ENCODE data around the gene MAK. TPM values are rescaled to one million over a fixed set of nuclear protein-coding genes. Genes with fewer than 3 reads are reported as not detected.

Gene MAK
- total RNA-seq, 2 donors from 2014 or later = 0.18 to 0.35 TPM

- H3K27ac Mint-ChIP-seq = no peak overlapping the region
- TF ChIP-seq CTCF (conservative IDR thresholded peaks at IDR 0.05) = no peak
- no peak for DNase-seq
- 95 to 97% methylated on average over 8 to 21 of the region's 21 CpGs for WGBS, 2 experiments (ENCODE audit: insufficient coverage in 1 of 2, insufficient read length in 1 of 2)
- H3K36me3 Mint-ChIP-seq (ENCODE audit: low read depth) = peaks cover under 1% of the 10 kb centered on the region
- Histone ChIP-seq H3K9me3 (ENCODE audit: control insufficient read depth, low read length) (peaks cover 23% of the 10 kb centered on the region), H3K27ac (ENCODE audit: low read depth, low read length) (no peak overlapping the region), H3K36me3 (ENCODE audit: control insufficient read depth, insufficient read depth, low read length) (peaks cover 5% of the 10 kb centered on the region), H3K4me3 (ENCODE audit: low read length) (no peak overlapping the region), H3K9ac (ENCODE audit: extremely low read depth, low read length, poor library complexity, severe bottlenecking) (no peak overlapping the region), H3K27me3 (ENCODE audit: control insufficient read depth, insufficient read depth, low read length, poor library complexity, severe bottlenecking) (no peaks in the 10 kb centered on the region), H3K4me1 (ENCODE audit: control insufficient read depth, insufficient read depth, low read length) (peaks cover 6% of the 10 kb centered on the region)
- no peak overlapping the region for H3K4me3 Mint-ChIP-seq
- H3K9me3 Mint-ChIP-seq = peaks cover 29% of the 10 kb centered on the region
- no peaks in the 10 kb centered on the region for H3K27me3 Mint-ChIP-seq (ENCODE audit: insufficient read depth)
- H3K4me1 Mint-ChIP-seq = peaks cover 21% of the 10 kb centered on the region
Measured at GRCh38 chr6:10719964-10720264, 118.4 kb downstream of the MAK start.

GRCh38 chr6:10719296-10719963, 118.9 kb downstream of the MAK start:
- Mint-ChIP-seq H3K4me1 (peaks cover 16% of the 10 kb centered on the region), H3K27ac (no peak overlapping the region), H3K27me3 (ENCODE audit: insufficient read depth) (no peaks in the 10 kb centered on the region), H3K9me3 (peaks cover 29% of the 10 kb centered on the region), H3K36me3 (ENCODE audit: low read depth) (no peaks in the 10 kb centered on the region), H3K4me3 (no peak overlapping the region)
- Histone ChIP-seq H3K27me3 (ENCODE audit: control insufficient read depth, insufficient read depth, low read length, poor library complexity, severe bottlenecking) (no peaks in the 10 kb centered on the region), H3K9ac (ENCODE audit: extremely low read depth, low read length, poor library complexity, severe bottlenecking) (no peak overlapping the region), H3K4me1 (ENCODE audit: control insufficient read depth, insufficient read depth, low read length) (peaks cover 2% of the 10 kb centered on the region), H3K4me3 (ENCODE audit: low read length) (no peak overlapping the region), H3K36me3 (ENCODE audit: control insufficient read depth, insufficient read depth, low read length) (peaks cover under 1% of the 10 kb centered on the region), H3K27ac (ENCODE audit: low read depth, low read length) (no peak overlapping the region), H3K9me3 (ENCODE audit: control insufficient read depth, low read length) (peaks cover 23% of the 10 kb centered on the region)
- DNase-seq = no peak
- no peak for TF ChIP-seq CTCF (conservative IDR thresholded peaks at IDR 0.05)
- WGBS, 2 experiments (ENCODE audit: insufficient coverage in 1 of 2, insufficient read length in 1 of 2) = 93 to 94% methylated on average over 7 to 8 of the region's 8 CpGs

GRCh38 chr6:10713962-10714361, 124.4 kb downstream of the MAK start:
- H3K27me3 ChIP-seq (ENCODE audit: control insufficient read depth, insufficient read depth, low read length, poor library complexity, severe bottlenecking) = no peaks in the 10 kb centered on the region
- Mint-ChIP-seq H3K4me1 (no peaks in the 10 kb centered on the region), H3K36me3 (ENCODE audit: low read depth) (peaks cover 12% of the 10 kb centered on the region), H3K27ac (no peak overlapping the region), H3K27me3 (ENCODE audit: insufficient read depth) (no peaks in the 10 kb centered on the region), H3K4me3 (no peak overlapping the region), H3K9me3 (peaks cover 11% of the 10 kb centered on the region)
- no peak for DNase-seq
- 84 to 91% methylated on average over 6 to 8 of the region's 8 CpGs for WGBS, 2 experiments (ENCODE audit: insufficient coverage in 1 of 2, insufficient read length in 1 of 2)
- H3K36me3 ChIP-seq (ENCODE audit: control insufficient read depth, insufficient read depth, low read length) = peaks cover 15% of the 10 kb centered on the region
- no peak for TF ChIP-seq CTCF (conservative IDR thresholded peaks at IDR 0.05)
- peaks cover 14% of the 10 kb centered on the region for H3K9me3 ChIP-seq (ENCODE audit: control insufficient read depth, low read length)
- H3K4me3 ChIP-seq (ENCODE audit: low read length) = no peak overlapping the region
- H3K27ac ChIP-seq (ENCODE audit: low read depth, low read length) = no peak overlapping the region
- no peaks in the 10 kb centered on the region for H3K4me1 ChIP-seq (ENCODE audit: control insufficient read depth, insufficient read depth, low read length)
- H3K9ac ChIP-seq (ENCODE audit: extremely low read depth, low read length, poor library complexity, severe bottlenecking) = no peak overlapping the region

Other genes starting within 250 kb of the MAK start
- 1 to 10 TPM; 1.7 to 1.9 TPM for gene C6orf52, start 143.9 kb downstream of the MAK start, total RNA-seq
- gene PAK1IP1, start 143.6 kb downstream of the MAK start, total RNA-seq = 10 to 100 TPM; 15.3 to 16.8 TPM
- 100 to 1,000 TPM; 102 to 118 TPM for gene TMEM14C, start 115.5 kb downstream of the MAK start, total RNA-seq
- gene TMEM14B, start 90.7 kb downstream of the MAK start, total RNA-seq = 100 to 1,000 TPM; 165 to 242 TPM
- not detected for gene GCM2, start 43.5 kb upstream of the MAK start, total RNA-seq
- gene SYCP2L, start 48.5 kb upstream of the MAK start, total RNA-seq = 10 to 100 TPM in 1 of 2 donors, 1 to 10 TPM in 1; 4.2 to 12.4 TPM
- gene ELOVL2, start 205.8 kb upstream of the MAK start, total RNA-seq = 10 to 100 TPM in 1 of 2 donors, 1 to 10 TPM in 1; 7.3 to 14.1 TPM